Measurements from ENCODE around the gene DNAJC22.
"Not testable (repeated sequence)": the region's sequence is repeated elsewhere in the genome, so short reads cannot be mapped to it uniquely, and the experiment has no call there.

DNAJC22 gene

DNA sequence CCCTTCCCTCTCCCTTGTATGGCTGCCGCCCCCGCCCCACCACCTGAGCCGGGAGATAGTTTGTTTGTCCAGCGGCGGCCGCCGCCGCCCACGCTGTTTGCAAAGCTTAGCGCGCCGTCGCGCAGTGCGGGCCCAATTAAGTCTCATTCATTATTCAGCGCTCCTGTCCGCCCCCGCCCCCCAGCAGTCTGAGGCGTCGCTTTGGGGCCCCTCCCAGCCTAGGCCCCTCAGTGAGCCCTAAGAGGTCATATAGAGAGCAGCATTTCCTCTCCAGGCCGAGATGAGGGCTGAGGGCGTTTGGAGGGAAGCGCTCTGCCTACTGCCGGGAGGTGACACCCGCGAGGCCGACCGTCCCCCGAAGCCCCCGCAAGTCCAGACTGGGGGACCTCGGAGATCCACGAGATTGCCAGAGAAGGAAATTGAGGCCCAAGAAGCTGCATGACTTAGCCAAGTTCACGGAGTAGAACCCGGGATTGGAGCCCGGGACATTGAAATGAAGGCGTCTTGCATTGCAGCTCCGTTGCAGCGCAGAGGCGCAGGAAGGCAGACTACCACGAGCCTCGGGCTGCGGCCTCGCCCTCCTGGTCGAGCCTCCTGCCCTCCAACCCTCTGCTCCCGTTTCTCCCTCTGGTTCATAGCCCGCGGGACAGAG lies at the start of gene DNAJC22:
Gene DNAJC22, plus strand, starts transcription at position 230 of the 652 bp plus-strand sequence. CDS start 1,985 bp downstream, outside the sequence.
- peak in 1 of 2 donors; percentile 24 for DNase-seq

GRCh38 chr12:49297695-49298060 lies 49.0 kb upstream of the DNAJC22 start:
- no peak for DNase-seq

GRCh38 chr12:49298160-49298559 lies 48.5 kb upstream of the DNAJC22 start:
- DNase-seq: no peak

GRCh38 chr12:49301760-49302159 lies 44.9 kb upstream of the DNAJC22 start:
- no peak for DNase-seq

- no peak for DNase-seq
Measured at GRCh38 chr12:49304161-49304560, 42.5 kb upstream of the DNAJC22 start.

- DNase-seq: no peak
Measured at GRCh38 chr12:49305762-49306510, 40.8 kb upstream of the DNAJC22 start.

- DNase-seq: no peak
Measured at GRCh38 chr12:49309386-49309785, 37.3 kb upstream of the DNAJC22 start.

DNA sequence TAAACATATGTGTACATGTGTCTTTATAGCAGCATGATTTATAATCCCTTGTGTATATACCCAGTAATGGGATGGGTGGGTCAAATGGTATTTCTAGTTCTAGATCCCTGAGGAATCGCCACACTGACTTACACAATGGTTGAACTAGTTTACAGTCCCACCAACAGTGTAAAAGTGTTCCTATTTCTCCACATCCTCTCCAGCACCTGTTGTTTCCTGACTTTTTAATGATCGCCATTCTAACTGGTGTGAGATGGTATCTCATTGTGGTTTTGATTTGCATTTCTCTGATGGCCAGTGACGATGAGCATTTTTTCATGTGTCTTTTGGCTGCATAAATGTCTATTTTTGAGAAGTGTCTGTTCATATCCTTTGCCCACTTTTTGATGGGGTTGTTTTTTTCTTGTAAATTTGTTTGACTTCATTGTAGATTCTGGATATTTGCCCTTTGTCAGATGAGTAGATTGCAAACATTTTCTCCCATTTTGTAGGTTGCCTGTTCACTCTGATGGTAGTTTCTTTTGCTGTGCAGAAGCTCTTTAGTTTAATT lies 36.2 kb upstream of the DNAJC22 start:
- DNase-seq: not testable (repeated sequence)

- DNase-seq: no peak
Measured at GRCh38 chr12:49314811-49315210, 31.9 kb upstream of the DNAJC22 start.

DNA sequence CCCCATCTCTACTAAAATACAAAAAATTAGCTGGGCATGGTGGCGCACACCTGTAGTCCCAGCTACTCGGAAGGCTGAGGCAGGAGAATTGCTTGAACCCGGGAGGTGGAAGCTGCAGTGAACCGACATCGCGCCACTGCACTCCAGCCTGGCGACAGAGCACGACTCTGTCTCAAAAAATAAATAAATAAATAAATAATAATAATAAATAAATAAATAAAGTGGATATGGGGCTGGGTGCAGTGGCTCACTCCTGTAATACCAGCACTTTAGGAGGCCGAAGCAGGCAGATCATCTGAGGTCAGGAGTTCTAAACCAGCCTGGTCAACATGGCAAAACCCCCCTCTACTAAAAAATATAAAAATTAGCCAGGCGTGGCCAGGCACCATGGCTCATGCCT lies 29.6 kb upstream of the DNAJC22 start:
- DNase-seq: not testable (repeated sequence)

DNA sequence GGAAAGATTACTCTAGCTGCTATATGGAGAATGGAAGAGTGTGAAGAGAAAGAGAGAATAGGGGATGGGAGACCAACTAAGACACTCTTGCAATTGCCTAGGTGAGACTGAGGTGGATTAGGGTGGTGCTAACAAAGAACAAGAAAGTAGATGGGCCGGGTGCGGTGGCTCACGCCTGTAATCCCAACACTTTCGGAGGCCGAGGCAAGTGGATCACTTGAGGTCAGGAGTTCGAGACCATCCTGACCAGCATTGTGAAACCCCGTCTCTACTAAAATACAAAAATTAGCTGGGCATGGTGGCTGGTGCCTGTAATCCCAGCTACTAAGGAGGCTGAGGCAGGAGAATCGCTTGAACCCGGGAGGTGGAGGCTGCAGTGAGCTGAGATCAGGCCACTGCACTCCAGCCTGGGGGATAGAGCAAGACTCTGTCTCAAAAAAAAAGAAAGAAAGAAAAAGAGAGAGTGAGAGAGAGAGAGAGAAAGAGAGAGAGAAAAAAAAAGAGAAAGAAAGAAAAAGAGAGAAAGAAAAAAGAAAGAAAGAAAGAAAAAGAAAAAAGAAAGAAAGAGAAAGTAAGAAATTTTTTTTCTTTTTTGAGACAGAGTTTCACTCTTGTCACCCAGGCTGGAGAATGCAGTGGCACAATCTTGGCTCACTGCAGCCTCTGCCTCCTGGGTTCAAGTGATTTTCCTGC lies 26.1 kb upstream of the DNAJC22 start:
- not testable (repeated sequence) for DNase-seq

- DNase-seq: no peak
Measured at GRCh38 chr12:49322367-49322707, 24.4 kb upstream of the DNAJC22 start.

- DNase-seq: peak; percentile 95 to 96
Measured at GRCh38 chr12:49322708-49323523, 23.8 kb upstream of the DNAJC22 start, which contains the start of gene TROAP. Gene TROAP (plus strand): TSS chr12:49323255. CDS start chr12:49323609, 354 bp downstream.

- no peak for DNase-seq
Measured at GRCh38 chr12:49323524-49324097, 23.1 kb upstream of the DNAJC22 start.

DNA sequence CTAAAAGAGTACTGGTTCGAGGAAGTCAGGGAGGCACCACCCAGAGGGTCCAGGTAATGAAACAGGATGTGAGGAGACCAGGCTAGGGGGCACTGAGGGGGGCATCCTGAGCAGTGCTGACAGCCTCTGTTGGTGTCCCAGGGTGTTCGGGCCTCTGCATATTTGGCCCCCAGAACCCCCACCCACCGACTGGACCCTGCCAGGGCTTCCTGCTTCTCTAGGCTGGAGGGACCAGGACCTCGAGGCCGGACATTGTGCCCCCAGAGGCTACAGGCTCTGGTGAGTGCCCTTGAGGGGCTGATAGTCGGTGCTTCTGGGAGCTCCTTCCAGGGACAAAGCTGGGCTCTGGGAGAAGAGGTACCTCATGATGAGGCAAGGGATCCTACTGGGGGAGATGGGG lies 21.1 kb upstream of the DNAJC22 start:
- no peak for DNase-seq

DNA sequence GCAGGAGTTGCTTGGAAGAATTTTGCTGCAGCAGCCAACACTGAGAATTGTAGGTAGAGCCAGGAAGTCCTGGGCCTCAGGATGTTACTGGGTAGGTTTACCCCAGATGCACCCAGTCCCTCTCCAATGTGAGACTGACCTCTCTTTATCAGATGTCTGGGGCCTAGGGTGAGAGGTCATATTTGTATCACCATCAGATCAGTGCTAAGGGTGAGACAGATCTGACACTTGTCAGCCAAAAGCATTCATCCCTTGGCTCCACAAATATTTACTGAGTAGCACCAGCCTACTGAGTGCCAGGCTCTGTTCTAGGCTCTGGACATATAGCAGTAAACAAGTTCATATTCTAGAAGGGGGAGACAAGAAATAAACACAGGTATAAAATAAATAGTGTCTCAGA lies 19.3 kb upstream of the DNAJC22 start:
- no peak for DNase-seq

GRCh38 chr12:49327887-49328286 lies 18.8 kb upstream of the DNAJC22 start:
- DNase-seq: no peak

- no peak for DNase-seq
Measured at GRCh38 chr12:49328816-49329215, 17.9 kb upstream of the DNAJC22 start.

DNA sequence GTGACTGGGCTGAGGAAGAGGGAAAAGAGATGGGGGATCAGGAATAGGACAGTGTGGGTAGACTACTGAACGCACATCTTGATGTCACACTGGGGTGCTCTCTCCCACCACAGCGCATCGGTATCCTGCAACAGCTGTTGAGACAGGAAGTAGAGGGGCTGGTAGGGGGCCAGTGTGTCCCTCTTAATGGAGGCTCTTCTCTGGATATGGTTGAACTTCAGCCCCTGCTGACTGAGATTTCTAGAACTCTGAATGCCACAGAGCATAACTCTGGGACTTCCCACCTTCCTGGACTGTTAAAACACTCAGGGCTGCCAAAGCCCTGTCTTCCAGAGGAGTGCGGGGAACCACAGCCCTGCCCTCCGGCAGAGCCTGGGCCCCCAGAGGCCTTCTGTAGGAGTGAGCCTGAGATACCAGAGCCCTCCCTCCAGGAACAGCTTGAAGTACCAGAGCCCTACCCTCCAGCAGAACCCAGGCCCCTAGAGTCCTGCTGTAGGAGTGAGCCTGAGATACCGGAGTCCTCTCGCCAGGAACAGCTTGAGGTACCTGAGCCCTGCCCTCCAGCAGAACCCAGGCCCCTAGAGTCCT lies 16.6 kb upstream of the DNAJC22 start:
- no peak for DNase-seq

GRCh38 chr12:49330631-49331379 lies 15.9 kb upstream of the DNAJC22 start:
- no peak for DNase-seq

Data from activated CD4-positive, alpha-beta T cell treated with anti-CD3 and anti-CD28 coated beads for 4 hours (primary cell).